RWPE1 (cell line): ENCODE measurements around the gene PPIL4.

Source experiments
- CTCF ChIA-PET: fragments of 350-600 bp; sonication (Branson Sonifier 250); formaldehyde crosslinking; extraction: SDS; loops from one replicate; lab custom pipeline; 2021; lab: Yijun Ruan, JAX
- POLR2A ChIA-PET: fragments of 400-600 bp; formaldehyde crosslinking; extraction: SDS; loops from one replicate; lab custom pipeline; 2020; ENCODE audit warnings: antibody characterized with exemption; ENCODE audit not compliant: low non-redundant PET; lab: Yijun Ruan, JAX
- DNase-seq: peaks from one replicate; pipeline ENCODE4 v3.0.0; 2012; ENCODE audit warnings: low spot score
- H3K27ac ChIP-seq: fragments of 450-650 bp; 2 replicates; pipeline ENCODE4 v1.5.1; 2017
- CTCF ChIP-seq: fragments of 450-650 bp; conservative IDR thresholded peaks from 2 replicates; pipeline ENCODE4 v1.5.1; 2017; ENCODE audit warnings: low read depth, mild to moderate bottlenecking

The PPIL4 gene

GRCh38 chr6:149458196-149458595, 87.6 kb downstream of the PPIL4 start:
- no peak overlapping the region for H3K27ac ChIP-seq
- POLR2A ChIA-PET, result no interaction called here
- CTCF ChIA-PET, result interaction anchor here (1.2 kb wide), 1 partner anchor 11 kb away, joined by 4 read pairs; no protein-coding TSS in a partner anchor
- no peak for DNase-seq
- no peak for TF ChIP-seq CTCF

GRCh38 chr6:149457316-149457884, 88.4 kb downstream of the PPIL4 start:
- H3K27ac ChIP-seq, result no peak overlapping the region
- ChIA-PET POLR2A (no interaction called here), CTCF (interaction anchor here (0.6 to 0.7 kb wide), 2 partner anchors 25 to 95 kb away, joined by 3 read pairs; no protein-coding TSS in a partner anchor)
- no peak for TF ChIP-seq CTCF
- no peak for DNase-seq

GRCh38 chr6:149456311-149457021, 89.4 kb downstream of the PPIL4 start:
- DNase-seq, result no peak
- CTCF ChIA-PET, result no interaction called here
- POLR2A ChIA-PET, result no interaction called here
- no peak overlapping the region for H3K27ac ChIP-seq
- TF ChIP-seq CTCF, result no peak

GRCh38 chr6:149455031-149455732, 90.7 kb downstream of the PPIL4 start:
- H3K27ac ChIP-seq, result peak overlapping the region; percentile 76
- TF ChIP-seq CTCF, result no peak
- no peak for DNase-seq
- ChIA-PET CTCF (interaction anchor here (0.6 kb wide), 1 partner anchor 377 kb away, joined by 3 read pairs; no protein-coding TSS in a partner anchor), POLR2A (no interaction called here)
